Hepatocyte (in vitro differentiated cells): ENCODE measurements around the gene DHRS1. TPM values are rescaled to one million over a fixed set of nuclear protein-coding genes. Genes with fewer than 3 reads are reported as not detected.

ENCODE experiments used
- DNase-seq: peaks from one replicate; pipeline ENCODE4 v3.0.0-alpha.2; 2016; ENCODE audit warnings: low spot score
- H2AFZ ChIP-seq: fragments of 200-600 bp; sonication (generic); 2 replicates; pipeline ENCODE4 v1.6.0; 2016; ENCODE audit warnings: antibody characterized with exemption, mild to moderate bottlenecking
- H3K27ac ChIP-seq: fragments of 200-600 bp; sonication (generic); 2 replicates; pipeline ENCODE4 v1.5.1; 2016; ENCODE audit warnings: mild to moderate bottlenecking
- H3K27me3 ChIP-seq: fragments of 200-600 bp; sonication (generic); 2 replicates; pipeline ENCODE4 v1.6.1; 2016
- H3K36me3 ChIP-seq: fragments of 200-600 bp; sonication (generic); replicated peaks from 2 replicates; pipeline ENCODE4 v1.5.1; 2016; ENCODE audit warnings: low read depth; ENCODE audit not compliant: insufficient read depth
- H3K4me1 ChIP-seq: fragments of 200-600 bp; sonication (generic); 2 replicates; pipeline ENCODE4 v1.5.1; 2016; ENCODE audit warnings: mild to moderate bottlenecking, moderate library complexity; ENCODE audit not compliant: insufficient read depth
- H3K4me2 ChIP-seq: fragments of 200-600 bp; sonication (generic); 2 replicates; pipeline ENCODE4 v1.6.0; 2016
- H3K4me3 ChIP-seq: fragments of 200-600 bp; sonication (generic); 2 replicates; pipeline ENCODE4 v1.5.1; 2016; ENCODE audit warnings: mild to moderate bottlenecking
- H3K79me2 ChIP-seq: fragments of 200-600 bp; sonication (generic); 2 replicates; pipeline ENCODE4 v1.6.0; 2017; ENCODE audit warnings: mild to moderate bottlenecking
- H3K9me2 ChIP-seq: fragments of 200-600 bp; sonication (generic); replicated peaks from 2 replicates; pipeline ENCODE4 v1.6.0; 2017; ENCODE audit warnings: mild to moderate bottlenecking; ENCODE audit not compliant: insufficient read depth
- H3K9me3 ChIP-seq: fragments of 200-600 bp; sonication (generic); 2 replicates; pipeline ENCODE4 v1.5.1; 2016; ENCODE audit warnings: low read depth, mild to moderate bottlenecking
- H4K20me1 ChIP-seq: fragments of 200-600 bp; sonication (generic); 2 replicates; pipeline ENCODE4 v1.6.0; 2016; ENCODE audit warnings: mild to moderate bottlenecking; ENCODE audit not compliant: insufficient read depth, poor library complexity, severe bottlenecking
- EZH2 ChIP-seq: fragments of 200-600 bp; sonication (generic); IDR thresholded peaks from 2 replicates; pipeline ENCODE4 v1.6.1; 2016; ENCODE audit warnings: antibody characterized with exemption, mild to moderate bottlenecking, borderline replicate concordance
- EZH2phosphoT487 ChIP-seq: fragments of 200-600 bp; sonication (generic); IDR thresholded peaks from one replicate; pipeline ENCODE4 v1.6.1; 2018; ENCODE audit warnings: antibody characterized with exemption, mild to moderate bottlenecking, low read depth, moderate library complexity; ENCODE audit not compliant: unreplicated experiment, severe bottlenecking
- WGBS: methylation state at CpG from one replicate; pipeline ENCODE4 v1.1.6; 2016; ENCODE audit warnings: low lambda C conversion rate; ENCODE audit errors: missing lambda C conversion rate; 5-methylcytosine and 5-hydroxymethylcytosine counted together
- polyA plus RNA-seq: library from polyadenylated mRNA; unstranded; fragments of >200 nt; fragmentation: Nextera tagmentation; extraction: Ambion mirVana; gene quantifications from 2 replicates; pipeline ENCODE4 v1.2.1, GENCODE V29; 2016
- total RNA-seq: library from RNA; depleted of rRNA; stranded (reverse); fragments of >200 nt; gene quantifications from 2 replicates; pipeline ENCODE4 v1.2.3, GENCODE V29; 2014
- TF ChIP-seq, protein P1 (sequence below): fragments of 200-600 bp; sonication (generic); IDR thresholded peaks from 2 replicates; pipeline ENCODE4 v1.5.1; 2016; ENCODE audit warnings: antibody characterized with exemption, mild to moderate bottlenecking; ENCODE audit not compliant: poor library complexity

Gene DHRS1
- total and polyA plus RNA-seq, 2 experiments from 2014 or later, result 23.0 to 39.5 TPM

DNA sequence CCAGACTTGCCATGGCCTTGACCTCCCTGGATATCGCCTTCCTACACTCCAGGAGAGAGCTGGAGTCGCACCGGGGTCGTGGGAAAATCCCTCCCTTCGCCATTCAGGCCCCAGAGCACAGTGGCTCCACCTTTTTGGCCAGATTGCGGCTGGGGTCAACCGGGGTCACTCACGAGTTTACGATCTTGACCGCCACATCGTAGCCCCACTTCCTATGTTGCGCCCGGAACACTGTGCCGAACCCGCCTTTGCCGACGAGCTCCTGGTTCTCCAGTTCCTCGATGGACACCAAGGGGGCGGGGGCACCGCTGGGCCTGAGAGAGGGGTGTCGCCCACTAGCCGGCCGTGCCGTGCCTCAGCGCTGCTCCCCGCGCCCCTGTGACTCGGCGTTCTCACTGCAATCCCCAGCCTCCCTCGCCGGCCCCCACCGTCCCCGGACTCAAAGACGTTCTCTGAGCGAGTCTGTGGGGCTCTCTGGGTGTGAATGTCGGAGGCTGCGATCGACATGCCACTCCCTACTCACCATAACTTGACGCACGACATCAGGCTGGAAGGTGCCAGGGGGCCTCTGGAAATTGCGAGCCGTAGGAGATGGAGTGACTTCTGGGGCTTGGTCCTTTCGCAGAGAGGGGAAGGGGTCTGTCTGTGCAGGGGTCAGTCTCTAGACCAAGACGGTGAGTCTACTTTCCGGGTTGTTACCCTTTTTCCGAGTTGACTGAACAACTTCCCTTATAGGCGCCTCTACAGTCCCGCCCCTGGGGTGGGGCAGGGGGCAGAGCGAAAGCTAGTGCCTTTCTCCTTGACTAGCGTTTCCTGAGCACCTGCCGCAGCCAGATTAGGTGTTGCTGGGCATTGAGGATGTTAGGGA is 39.9 kb upstream of the DHRS1 start, which contains the start of gene RIPK3:
Gene RIPK3 (minus strand): TSS at position 708 of the 868 bp plus-strand sequence. CDS start 165 bp downstream, at position 543.
- Histone ChIP-seq H3K27ac (no peak within 1 kb of the TSS), H3K27me3 (peaks cover 47% of the 10 kb centered on the region), H3K36me3 (no peaks in the 10 kb centered on the region), H3K4me2 (peak within 1 kb of the TSS; percentile 83), H3K79me2 (no peaks in the 10 kb centered on the region), H2AFZ (peak within 1 kb of the TSS; percentile 55), H4K20me1 (no peaks in the 10 kb centered on the region), H3K4me3 (peak within 1 kb of the TSS; percentile 37), H3K4me1 (peaks cover 13% of the 10 kb centered on the region), H3K9me2 (no peaks in the 10 kb centered on the region), H3K9me3 (no peaks in the 10 kb centered on the region)
- TF ChIP-seq EZH2phosphoT487, result no peak
- TF ChIP-seq, protein P1, sequence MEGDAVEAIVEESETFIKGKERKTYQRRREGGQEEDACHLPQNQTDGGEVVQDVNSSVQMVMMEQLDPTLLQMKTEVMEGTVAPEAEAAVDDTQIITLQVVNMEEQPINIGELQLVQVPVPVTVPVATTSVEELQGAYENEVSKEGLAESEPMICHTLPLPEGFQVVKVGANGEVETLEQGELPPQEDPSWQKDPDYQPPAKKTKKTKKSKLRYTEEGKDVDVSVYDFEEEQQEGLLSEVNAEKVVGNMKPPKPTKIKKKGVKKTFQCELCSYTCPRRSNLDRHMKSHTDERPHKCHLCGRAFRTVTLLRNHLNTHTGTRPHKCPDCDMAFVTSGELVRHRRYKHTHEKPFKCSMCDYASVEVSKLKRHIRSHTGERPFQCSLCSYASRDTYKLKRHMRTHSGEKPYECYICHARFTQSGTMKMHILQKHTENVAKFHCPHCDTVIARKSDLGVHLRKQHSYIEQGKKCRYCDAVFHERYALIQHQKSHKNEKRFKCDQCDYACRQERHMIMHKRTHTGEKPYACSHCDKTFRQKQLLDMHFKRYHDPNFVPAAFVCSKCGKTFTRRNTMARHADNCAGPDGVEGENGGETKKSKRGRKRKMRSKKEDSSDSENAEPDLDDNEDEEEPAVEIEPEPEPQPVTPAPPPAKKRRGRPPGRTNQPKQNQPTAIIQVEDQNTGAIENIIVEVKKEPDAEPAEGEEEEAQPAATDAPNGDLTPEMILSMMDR, result no peak
- TF ChIP-seq EZH2, result no peak
- DNase-seq, result peak; percentile 70
- 12% methylated on average over 40 of the region's 51 CpGs for WGBS

DNA sequence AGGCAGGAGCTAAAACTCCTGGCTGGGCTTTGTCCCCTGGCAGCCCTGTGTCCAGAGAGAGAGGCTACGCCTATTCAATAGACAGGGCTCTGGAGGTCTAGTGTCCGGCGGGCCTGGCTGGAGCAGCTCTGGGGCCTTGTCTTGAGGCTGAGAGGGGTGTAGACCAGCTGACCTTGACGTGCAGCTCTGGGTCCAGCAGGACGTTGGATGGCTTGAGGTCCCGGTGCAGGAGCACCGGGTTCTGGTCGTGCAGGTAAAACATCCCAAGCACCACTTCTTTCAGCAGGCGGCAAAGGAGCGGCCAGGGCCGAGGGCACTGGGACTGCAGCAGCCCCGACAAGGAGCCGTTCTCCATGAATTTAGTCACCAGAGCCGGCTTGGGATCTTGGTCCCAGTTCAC is 39.3 kb upstream of the DHRS1 start:
- no peaks in the 10 kb centered on the region for H3K9me2 ChIP-seq
- no peak overlapping the region for H3K27ac ChIP-seq
- no peak for DNase-seq
- 89% methylated on average over 14 of the region's 14 CpGs for WGBS
- H3K79me2 ChIP-seq, result no peaks in the 10 kb centered on the region
- TF ChIP-seq EZH2 (no peak), EZH2phosphoT487 (no peak)
- TF ChIP-seq, protein P1, result no peak
- H4K20me1 ChIP-seq, result no peaks in the 10 kb centered on the region
- H3K27me3 ChIP-seq, result peaks cover 54% of the 10 kb centered on the region
- peak overlapping the region; percentile 83 for H3K4me2 ChIP-seq
- H3K4me1 ChIP-seq, result peaks cover 19% of the 10 kb centered on the region
- H2AFZ ChIP-seq, result no peak overlapping the region
- H3K9me3 ChIP-seq, result no peaks in the 10 kb centered on the region
- no peaks in the 10 kb centered on the region for H3K36me3 ChIP-seq
- H3K4me3 ChIP-seq, result no peak overlapping the region

DNA sequence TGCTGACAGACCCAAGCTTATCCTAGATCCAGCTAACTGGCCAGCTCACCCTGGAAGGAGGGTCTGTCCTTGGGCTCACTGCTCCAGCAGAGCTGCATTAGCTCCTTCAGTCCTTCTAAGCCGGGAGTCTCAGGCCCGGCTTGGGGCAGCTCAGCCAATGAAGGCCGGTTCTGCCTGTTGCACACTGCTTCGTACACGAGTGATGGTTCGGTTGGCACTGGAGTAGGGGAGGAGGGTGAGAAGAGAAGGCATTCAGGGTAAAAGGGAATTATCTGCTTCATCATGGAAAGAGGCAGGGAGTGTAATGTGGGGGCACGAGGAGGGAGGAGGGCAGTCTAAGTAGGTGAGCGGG is 38.2 kb upstream of the DHRS1 start:
- no peak for TF ChIP-seq EZH2
- TF ChIP-seq, protein P1, result no peak
- no peak for TF ChIP-seq EZH2phosphoT487
- Histone ChIP-seq H3K9me2 (no peaks in the 10 kb centered on the region), H3K27me3 (peaks cover 60% of the 10 kb centered on the region), H3K79me2 (no peaks in the 10 kb centered on the region), H4K20me1 (no peaks in the 10 kb centered on the region), H3K9me3 (no peaks in the 10 kb centered on the region), H3K4me3 (no peak overlapping the region), H2AFZ (no peak overlapping the region), H3K36me3 (no peaks in the 10 kb centered on the region), H3K27ac (no peak overlapping the region), H3K4me2 (no peak overlapping the region), H3K4me1 (peaks cover 30% of the 10 kb centered on the region)
- 91% methylated on average over 8 of the region's 8 CpGs for WGBS
- DNase-seq, result no peak
